HT-29 (cell line): ENCODE results near the gene EXD2. TPM values are rescaled to one million over a fixed set of nuclear protein-coding genes. Genes with fewer than 3 reads are reported as not detected.
"Not testable (repeated sequence)": the region's sequence is repeated elsewhere in the genome, so short reads cannot be mapped to it uniquely, and the experiment has no call there.

Experiments
- DNase-seq: peaks from one replicate; pipeline ENCODE4 v3.0.0-alpha.2; 2015; ENCODE audit warnings: low spot score
- total RNA-seq: library from RNA; depleted of rRNA; stranded (reverse); fragments of >200 nt; shearing (Covaris generic); gene quantifications from 2 replicates; pipeline ENCODE4 v1.2.3, GENCODE V29; 2014

EXD2 gene
- total RNA-seq, 1 experiment from 2014 or later: 4.7 TPM

DNA sequence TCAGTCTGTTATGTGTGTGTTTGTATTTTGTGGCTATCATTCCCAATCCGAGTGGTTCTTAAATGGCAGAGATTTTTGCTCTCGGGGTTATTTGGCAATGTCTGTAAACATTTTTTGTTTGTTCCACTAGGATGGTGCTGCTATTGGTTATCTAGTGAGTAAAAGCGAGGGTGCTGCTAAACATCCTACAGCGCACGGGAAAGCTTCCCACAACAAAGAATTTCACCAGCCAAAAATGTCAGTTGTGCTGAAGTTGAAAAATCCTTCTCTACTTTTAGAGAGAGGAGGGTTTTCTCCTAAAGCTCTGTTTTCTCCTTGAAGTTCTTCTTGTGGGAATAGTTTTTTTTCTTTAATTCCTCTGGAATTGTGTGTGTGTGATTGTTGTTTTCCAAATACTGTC is 2.4 kb downstream of the EXD2 start:
- no peak for DNase-seq

DNA sequence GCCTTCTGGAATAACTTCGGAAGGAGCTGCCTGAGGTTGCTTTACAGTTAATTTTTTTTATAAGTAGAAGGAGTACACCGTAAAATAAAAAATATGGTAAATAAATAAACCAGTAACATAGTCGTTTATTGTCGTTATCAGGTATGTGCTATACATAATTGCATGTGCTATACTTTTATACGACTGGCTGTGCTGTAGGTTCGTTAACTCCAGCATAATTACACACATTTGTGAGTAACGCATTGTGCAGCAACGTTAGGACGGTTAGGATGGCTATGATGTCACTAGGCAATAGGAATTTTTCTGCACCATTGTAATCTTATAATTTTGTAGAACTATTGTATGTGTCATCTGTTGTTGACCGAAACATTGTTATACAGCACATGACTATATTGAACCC is 8.5 kb downstream of the EXD2 start:
- DNase-seq: no peak

DNA sequence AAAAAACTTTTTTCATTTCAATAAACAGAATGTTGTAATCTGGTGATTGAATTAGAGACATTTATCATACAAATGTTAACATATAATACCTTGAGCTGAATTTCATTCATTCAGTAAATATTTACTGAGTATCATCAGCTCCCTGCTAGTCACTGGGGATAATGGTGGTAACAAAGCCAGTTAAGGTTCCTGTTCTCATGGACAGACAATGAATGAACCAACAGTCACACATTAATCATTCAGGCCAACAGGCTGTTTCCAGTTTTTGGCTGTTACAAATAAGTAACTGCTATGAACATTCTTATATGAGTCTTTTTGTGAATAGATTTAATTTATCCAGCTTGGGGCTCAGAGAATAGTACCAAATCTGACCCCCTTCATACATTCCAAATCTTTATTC is 13.5 kb downstream of the EXD2 start:
- DNase-seq: no peak

DNA sequence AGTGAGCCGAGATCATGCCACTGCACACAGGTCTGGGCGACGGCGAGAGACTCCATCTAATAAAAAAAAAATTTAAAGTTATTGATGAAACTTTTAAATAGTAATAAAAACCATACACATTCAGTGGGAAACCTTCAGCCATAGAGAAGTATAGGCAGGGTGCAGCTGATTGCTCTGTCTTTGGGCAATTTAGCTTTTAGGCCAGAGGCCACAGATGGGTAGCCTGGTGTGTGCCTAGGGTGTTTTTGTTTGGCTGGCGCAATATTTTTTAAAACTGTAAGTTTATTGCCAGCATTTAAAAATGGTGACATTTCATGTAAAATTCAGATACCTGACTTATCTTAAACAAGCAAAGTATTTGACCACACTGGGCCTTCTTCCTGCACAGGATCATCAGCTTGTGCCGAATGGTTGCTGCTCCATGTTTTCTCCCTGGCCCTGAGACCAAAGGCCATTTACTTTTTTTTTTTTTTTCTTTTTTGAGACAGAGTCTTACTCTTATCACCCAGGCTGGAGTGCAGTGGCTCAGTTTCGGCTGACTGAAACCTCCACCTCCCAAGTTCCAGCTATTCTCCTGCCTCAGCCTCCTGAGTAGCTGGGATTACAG is 16.2 kb downstream of the EXD2 start:
- DNase-seq: no peak

DNA sequence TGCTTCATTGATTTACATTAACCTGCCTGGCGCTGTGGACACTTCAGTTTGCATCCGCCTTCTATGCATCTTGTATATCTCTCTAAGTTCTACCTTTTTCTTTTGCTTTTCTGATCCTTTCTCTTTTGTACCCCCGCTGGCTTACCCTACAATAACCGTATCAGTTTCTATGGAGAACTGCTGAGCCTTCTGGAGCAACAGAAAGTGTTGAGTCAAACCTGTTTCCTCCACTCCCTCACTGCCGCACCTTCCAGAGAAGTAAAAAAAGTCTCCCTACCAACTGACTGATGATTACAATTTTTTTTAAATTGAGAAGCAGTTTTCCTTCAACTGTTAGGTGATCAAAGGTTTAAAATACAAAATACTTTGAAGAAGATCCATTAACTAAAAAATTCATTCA is 17.4 kb downstream of the EXD2 start:
- no peak for DNase-seq

DNA sequence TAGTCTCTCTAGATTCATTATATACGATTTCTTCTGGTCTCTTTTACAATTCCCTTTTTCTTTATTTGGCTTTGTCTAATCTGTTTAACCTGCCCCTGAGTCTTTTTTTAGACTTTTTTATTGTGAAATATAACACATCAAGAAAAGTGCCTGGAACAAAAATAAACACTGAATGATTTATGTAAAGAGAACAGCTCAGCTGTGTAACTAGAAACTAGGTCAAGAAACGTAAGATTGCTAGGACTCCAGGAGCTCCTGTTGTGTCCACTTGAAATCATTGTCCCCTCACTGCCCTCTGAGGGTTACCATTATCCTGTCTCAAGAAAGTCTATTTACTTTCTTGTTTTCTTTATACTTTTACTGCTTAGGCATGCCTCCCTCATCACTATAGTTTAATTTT is 23.1 kb downstream of the EXD2 start:
- no peak for DNase-seq

DNA sequence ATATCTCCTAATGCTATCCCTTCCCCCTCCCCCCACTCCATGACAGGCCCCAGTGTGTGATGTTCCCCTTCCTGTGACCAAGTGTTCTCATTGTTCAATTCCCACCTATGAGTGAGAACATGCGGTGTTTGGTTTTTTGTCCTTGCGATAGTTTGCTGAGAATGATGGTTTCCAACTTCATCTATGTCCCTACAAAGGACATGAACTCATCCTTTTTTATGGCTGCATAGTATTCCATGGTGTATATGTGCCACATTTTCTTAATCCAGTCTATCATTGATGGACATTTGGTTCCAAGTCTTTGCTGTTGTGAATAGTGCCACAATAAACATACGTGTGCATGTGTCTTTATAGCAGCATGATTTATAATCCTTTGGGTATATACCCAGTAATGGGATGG is 26.4 kb downstream of the EXD2 start:
- not testable (repeated sequence) for DNase-seq

DNA sequence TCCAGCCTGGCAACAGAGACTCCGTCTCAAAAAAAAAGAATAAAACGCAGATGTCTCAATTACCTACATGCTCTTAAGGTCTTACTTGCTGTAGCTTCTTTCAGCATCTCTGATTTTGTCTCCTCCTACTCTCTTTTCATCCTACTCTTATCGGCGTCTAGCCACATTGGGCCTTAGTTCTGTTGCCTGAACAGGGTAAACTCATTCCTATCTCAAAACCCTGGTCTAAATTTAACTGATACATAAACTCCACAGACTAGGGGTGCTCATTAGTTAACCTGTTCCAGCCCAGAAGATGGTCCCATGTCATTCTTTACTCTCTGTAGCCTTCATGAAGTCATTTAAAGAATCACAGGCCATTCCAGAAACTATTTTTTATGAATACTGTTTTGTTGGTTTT is 33.6 kb downstream of the EXD2 start:
- DNase-seq: no peak

DNA sequence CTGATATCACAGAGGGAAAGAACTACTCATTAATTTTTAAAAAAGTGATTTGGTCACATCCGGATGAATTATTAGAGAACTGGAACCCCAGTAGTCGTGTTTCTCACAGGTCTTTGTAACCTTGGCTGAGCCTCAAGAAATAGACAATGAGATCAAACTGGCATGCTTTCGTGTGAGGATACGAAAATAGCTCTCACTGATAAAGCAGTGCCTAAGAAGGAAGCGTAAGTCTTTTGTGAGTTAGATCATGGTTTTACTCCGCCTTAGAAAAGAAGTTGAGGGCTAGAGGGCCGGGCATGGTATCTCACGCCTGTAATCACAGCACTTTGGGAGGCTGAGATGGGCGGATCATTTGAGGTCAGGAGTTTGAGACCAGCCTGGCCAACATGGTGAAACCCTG is 34.9 kb downstream of the EXD2 start:
- DNase-seq: no peak

DNA sequence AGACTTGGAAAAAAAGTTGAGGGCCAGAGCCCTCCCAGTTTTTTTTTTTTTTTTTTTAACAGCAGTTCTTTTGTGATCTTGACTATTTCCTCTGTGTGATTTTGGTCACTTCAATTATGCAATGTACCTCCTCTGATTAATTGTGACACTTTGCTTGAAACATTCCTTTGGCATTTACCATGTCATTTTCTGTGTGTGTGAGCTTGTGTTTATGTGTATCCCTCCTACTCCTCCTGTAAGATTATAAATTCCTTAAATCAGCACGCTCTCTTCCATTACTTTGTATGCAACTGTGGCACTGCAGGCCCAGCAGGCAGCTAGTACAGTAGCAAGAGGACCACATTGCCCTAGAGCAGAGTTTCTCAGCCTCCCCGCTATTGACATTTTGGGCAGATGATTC is 35.4 kb downstream of the EXD2 start:
- no peak for DNase-seq

DNA sequence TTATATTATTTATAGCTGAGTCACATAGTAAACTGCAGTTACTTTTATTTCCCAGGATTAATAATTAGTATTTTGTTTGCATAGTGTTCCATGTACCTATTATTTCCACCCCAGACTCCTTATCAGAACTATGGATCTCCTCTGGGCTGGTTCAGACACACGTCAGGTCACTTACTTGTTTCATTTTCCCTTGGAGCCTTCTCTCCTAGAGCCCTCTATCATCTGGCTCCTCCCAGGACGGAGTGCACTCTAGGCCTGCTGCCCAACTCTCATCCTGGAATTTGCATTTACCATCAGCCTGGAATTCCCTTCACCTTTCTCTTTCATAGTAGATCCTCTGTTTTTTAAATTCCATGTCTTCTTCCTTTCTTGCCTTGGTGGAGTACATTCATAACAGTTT is 40.2 kb downstream of the EXD2 start:
- DNase-seq: peak; percentile 49

DNA sequence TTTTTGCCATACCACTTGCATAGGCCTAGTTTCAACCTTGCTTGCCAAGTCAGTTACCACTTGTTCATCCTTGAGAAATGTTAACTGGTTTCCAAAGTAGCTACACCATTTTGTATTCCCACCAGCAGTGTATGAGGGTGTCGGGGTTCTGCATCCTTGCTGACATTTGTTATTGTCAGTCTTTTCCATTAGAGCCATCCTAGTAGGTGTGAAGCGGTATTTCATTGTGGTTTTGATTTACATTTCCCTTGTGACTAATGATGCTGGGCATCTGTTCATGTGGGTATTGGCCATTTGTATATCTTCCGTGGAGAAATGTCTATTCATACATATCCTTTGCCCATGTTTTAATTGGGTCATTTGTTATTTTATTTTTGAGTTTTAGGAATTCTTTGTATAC is 41.1 kb downstream of the EXD2 start:
- DNase-seq: no peak

DNA sequence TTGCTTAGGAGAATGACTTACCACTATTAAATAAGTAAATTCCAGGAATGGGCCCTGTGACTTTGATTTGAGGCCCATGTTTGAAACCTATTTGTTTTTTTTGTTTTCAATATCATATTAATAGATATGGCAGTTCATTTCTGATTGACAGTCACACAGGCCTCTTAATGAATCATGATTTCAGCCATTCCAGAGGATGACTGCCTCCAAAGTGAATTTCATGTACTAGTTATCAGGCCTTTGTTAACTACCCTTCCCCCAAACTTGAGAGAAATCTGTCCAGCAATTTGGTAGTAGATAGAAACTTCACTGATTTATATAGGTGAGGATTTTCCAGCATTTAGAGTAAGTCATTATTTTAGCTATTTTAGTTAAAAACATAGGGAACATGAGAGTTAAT is 42.8 kb downstream of the EXD2 start:
- no peak for DNase-seq

DNA sequence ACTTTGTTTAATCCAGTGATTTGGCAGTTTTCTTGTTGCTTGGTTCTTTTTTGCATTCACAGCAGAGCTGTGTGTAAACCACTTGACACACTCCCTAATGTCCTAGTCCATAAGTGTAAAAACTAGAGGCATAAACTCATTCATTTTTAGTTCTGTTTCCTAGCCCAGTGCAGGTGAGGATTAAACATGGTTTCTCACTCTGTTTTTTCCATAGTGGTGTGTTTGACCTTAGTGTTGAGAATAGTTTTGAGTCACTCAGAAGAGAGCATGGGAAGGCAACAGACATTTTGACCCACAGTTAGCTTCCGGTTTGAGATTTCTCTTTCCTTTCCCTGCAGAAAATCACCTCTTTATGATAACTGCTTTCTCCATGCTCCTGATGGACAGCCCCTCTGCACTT is 44.4 kb downstream of the EXD2 start:
- no peak for DNase-seq

DNA sequence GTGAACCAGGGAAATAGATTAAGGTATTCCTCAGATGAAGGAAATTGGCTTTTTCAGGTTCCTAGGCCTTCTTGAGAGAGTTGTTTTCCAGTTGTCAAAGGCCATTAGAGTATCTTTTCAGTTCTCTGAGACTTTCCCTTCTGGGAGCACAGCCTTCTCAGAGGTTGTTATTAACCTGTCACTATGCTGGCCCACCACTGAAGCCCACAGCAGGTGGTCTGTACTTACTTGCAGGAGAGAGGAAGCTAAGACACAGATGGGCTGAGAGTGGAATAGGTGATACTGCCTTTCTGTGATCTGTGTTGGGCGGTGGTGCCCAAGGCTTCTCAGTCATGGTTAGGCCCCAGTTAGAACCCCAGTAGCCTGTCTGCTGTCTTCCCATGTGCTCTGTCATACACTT is 45.8 kb downstream of the EXD2 start:
- DNase-seq: no peak

DNA sequence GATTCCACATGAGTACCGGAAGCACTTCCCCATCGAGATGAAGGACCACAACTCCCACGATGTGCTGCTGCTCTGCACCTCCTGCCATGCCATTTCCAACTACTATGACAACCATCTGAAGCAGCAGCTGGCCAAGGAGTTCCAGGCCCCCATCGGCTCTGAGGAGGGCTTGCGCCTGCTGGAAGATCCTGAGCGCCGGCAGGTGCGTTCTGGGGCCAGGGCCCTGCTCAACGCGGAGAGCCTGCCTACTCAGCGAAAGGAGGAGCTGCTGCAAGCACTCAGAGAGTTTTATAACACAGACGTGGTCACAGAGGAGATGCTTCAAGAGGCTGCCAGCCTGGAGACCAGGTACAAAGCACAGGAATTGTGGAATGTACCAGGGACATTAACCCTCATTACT is 46.3 kb downstream of the EXD2 start:
- no peak for DNase-seq

DNA sequence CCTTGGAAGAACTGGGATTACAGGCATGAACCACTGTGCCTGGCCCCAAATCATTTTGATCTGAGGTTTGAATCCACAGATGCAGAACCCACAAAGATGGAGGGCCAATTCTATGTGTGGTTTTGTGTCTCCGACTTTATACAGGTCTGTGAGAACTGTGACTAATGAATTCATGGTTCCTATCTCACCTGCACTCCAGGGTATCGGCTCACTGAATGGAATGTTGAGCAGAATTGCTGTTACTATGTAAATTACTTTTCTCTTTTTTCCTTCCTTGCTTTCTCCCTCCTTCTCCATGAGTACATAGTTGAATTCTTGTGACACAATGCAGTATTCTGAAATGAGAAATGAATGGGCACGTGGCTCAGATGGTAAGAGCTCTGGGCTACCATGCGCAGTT is 47.6 kb downstream of the EXD2 start:
- no peak for DNase-seq

DNA sequence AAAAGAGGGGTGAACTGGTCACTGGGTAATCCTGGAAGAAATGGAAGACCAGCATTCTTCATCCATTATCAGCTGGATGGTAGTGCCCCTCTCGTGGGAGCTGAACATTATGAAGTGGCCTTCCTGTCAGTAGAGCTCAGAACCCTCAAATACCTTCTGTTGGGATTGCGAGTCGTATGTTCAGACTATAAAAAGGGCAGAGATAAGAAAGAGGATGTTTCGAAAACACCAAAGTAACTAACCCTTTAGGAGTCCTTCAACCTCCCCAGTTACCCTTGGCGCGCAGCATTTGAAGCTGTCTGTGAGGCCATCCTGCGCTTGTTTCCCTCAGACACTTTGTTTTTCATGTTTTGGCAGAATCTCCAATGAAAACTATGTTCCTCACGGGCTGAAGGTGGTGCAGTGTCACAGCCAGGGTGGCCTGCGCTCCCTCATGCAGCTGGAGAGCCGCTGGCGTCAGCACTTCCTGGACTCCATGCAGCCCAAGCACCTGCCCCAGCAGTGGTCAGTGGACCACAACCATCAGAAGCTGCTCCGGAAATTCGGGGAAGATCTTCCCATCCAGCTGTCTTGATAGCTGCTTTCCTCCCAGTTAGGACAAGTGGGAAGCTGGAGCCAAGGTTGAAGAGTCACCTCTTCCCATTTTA is 49.4 kb downstream of the EXD2 start:
- no peak for DNase-seq

DNA sequence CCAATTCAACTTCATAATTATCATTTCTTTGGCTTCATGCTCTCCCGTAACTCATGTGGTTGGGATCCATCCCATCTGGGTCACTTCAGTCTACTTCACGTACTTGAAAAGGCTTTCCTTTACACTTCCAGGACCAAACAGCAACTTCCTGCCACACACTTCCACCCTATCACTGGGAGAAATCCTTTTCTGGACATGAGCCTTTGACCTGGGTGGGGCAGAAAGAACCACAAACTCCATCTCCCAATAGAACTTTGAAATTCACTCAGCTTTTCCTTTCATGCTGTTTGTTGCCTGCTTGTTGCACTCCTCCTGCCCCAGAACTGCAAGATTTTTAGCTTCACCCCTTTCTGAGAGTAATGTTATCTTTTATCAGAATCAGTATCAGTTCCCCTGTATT is 50.3 kb downstream of the EXD2 start:
- DNase-seq: peak; percentile 32

DNA sequence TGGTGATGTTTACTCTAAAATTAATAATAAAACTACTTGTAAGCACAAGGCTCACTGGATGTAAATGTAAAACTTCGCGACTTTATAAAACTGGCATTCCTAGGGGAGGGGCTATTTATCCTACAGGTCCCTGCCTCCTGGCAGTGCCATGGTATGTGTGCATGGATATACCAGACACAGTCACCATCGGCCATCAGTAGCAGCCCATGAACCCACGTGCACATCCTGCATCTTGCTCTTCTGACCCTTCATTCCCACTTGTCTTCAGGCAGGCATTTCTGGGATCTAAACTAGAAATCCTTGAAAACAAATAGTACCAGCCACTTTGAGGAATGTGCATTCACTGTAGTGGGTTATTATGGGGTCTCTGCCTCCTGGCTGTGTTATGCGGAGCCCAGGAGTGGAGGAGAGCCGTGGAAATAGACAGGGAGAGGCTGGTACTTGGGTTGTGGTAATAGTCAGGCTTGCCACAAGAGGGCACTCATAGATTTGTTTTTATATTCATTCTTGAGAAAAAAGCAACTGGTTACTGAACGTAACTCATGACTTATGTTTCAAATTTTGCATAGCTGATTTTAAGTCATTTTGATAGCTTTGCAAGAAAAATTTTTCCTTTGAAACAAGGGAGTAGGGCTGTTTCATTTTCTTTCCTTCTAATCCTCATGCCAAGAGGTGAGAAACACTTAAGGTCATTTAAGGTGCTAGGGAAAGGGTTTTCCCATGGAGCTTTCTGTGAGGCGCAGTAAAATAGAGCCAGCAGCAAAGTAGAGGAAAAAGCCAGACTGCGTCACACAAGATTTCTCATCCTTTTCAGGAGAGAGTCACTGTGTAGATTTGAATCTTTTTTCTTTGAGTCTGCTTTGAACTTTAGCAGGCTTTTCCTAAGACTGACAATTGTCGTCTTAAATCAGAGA is 51.3 kb downstream of the EXD2 start:
- peak; percentile 66 for DNase-seq

DNA sequence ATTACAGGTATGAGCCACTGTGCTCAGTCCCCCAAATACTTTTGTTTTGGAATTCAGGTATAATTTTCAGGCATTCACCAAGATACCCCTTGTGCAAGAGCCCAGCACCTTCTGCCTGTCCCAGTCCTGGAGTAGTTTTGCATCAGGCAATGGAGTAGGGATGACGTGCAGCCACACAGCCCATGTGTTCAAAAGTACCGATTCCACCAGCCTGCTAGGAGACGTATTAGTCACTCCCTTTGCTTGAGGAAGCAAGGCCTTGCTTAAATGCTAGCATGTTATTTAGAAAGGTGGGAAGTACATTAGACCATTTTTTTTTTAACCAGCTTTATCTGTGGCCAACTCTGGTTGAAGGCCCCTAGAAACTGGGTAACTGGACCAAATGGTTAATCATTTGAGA is 53.6 kb downstream of the EXD2 start:
- DNase-seq: no peak

DNA sequence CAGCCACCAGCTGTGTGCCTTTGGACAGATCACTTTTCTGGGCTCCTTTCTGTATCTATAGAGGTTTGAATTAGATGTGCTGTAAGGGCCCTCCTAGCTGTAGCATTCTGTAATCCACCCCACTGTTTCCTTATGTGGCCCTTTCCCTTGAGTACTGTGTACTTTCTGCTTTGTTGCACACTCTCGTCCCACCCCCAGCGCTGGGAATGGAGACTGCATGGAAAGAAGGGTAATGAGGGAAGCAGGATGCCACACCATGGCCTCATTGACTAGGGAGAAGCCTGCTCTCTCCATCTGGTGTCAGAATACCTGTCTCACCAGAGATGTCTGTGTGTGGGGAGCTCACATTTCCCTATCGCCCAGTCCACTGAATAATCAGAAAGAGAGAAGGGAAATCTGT is 55.0 kb downstream of the EXD2 start:
- DNase-seq: no peak
